OCI-LY1 (cell line): ENCODE measurements around the gene PIAS1.

ENCODE experiments used
- CTCF ChIP-seq: fragments of 200-600 bp; sonication (generic), shearing (Covaris generic); IDR thresholded peaks from 2 replicates; pipeline ENCODE4 v1.5.1; 2017; ENCODE audit warnings: mild to moderate bottlenecking, antibody characterized with exemption, low read length, moderate library complexity, mixed read lengths
- EZH2 ChIP-seq: fragments of 200-600 bp; sonication (generic), shearing (Covaris generic); IDR thresholded peaks from 2 replicates; pipeline ENCODE4 v1.8.0; 2017; ENCODE audit warnings: borderline replicate concordance, mixed run types, mild to moderate bottlenecking, antibody characterized with exemption, low read length, moderate library complexity, mixed read lengths

- TF ChIP-seq CTCF (no peak), EZH2 (no peak)
Measured at GRCh38 chr15:68106656-68107055, 52.5 kb downstream of the PIAS1 start.
